SH-SY5Y (cell line): ENCODE measurements around the gene SLC30A5.

ENCODE experiments used
- GATA2 ChIP-seq: IDR thresholded peaks from 2 replicates; pipeline ENCODE4 v1.6.1; 2011; ENCODE audit warnings: mild to moderate bottlenecking, low read depth, low read length
- GATA3 ChIP-seq: IDR thresholded peaks from 2 replicates; pipeline ENCODE4 v1.6.1; 2011; ENCODE audit warnings: low read depth, mild to moderate bottlenecking, low read length, moderate library complexity

GRCh38 chr5:69115526-69115925 lies 21.7 kb downstream of the SLC30A5 start:
- TF ChIP-seq GATA2 (no peak), GATA3 (no peak)
